NOMO-1 treated with DMSO at 0.1 percent for 48 hours (cell line): Measurements from ENCODE around the gene R3HDM2.

ENCODE experiments used
- DNase-seq: peaks from one replicate; lab custom pipeline; 2025; ENCODE audit not compliant: unreplicated experiment; lab: John Stamatoyannopoulos, UW

R3HDM2 gene

GRCh38 chr12:57243521-57244311, 187.1 kb downstream of the R3HDM2 start:
- peak; percentile 50 for DNase-seq

- no peak for DNase-seq
Observed at GRCh38 chr12:57242691-57243454, 188.0 kb downstream of the R3HDM2 start.

GRCh38 chr12:57242329-57242690, 188.5 kb downstream of the R3HDM2 start:
- DNase-seq = no peak

- DNase-seq = no peak
Observed at GRCh38 chr12:57241402-57242310, 189.2 kb downstream of the R3HDM2 start.

GRCh38 chr12:57240926-57241401, 189.9 kb downstream of the R3HDM2 start:
- no peak for DNase-seq

- DNase-seq = peak; percentile 15
Observed at GRCh38 chr12:57240066-57240921, 190.5 kb downstream of the R3HDM2 start.

GRCh38 chr12:57239587-57240065, 191.2 kb downstream of the R3HDM2 start:
- DNase-seq = no peak

GRCh38 chr12:57238854-57239554, 191.8 kb downstream of the R3HDM2 start:
- DNase-seq = peak; percentile 71

GRCh38 chr12:57237932-57238853, 192.7 kb downstream of the R3HDM2 start:
- no peak for DNase-seq

- no peak for DNase-seq
Observed at GRCh38 chr12:57237596-57237931, 193.3 kb downstream of the R3HDM2 start.

GRCh38 chr12:57236925-57237595, 193.8 kb downstream of the R3HDM2 start:
- DNase-seq = no peak

GRCh38 chr12:57236201-57236924, 194.5 kb downstream of the R3HDM2 start:
- DNase-seq = no peak

GRCh38 chr12:57235728-57236131, 195.1 kb downstream of the R3HDM2 start:
- DNase-seq = no peak

GRCh38 chr12:57235017-57235727, 195.7 kb downstream of the R3HDM2 start:
- DNase-seq = no peak

- no peak for DNase-seq
Observed at GRCh38 chr12:57234571-57235016, 196.2 kb downstream of the R3HDM2 start.

- no peak for DNase-seq
Observed at GRCh38 chr12:57234233-57234570, 196.6 kb downstream of the R3HDM2 start.
